B cell (primary cell): ENCODE measurements around the gene MARCHF10. TPM values are rescaled to one million over a fixed set of nuclear protein-coding genes. Genes with fewer than 3 reads are reported as not detected.

Source experiments
- ATAC-seq: fragments of 200-7000 bp; cut with Tn5 transposase; one replicate; pipeline ENCODE4 v1.10.0; 2021; ENCODE audit warnings: low read depth, mild to moderate bottlenecking, moderate number of reproducible peaks, moderate library complexity
- CTCF ChIA-PET: fragments of 350-600 bp; sonication (Branson Sonifier 250); formaldehyde crosslinking; loops from one replicate; lab custom pipeline; 2021; ENCODE audit warnings: antibody characterized with exemption, inconsistent platforms; lab: Charles Lee
- POLR2A ChIA-PET: fragments of 350-600 bp; sonication (Branson Sonifier 250); formaldehyde crosslinking; loops from one replicate; lab custom pipeline; 2021; ENCODE audit warnings: antibody characterized with exemption; lab: Charles Lee
- DNase-seq: peaks from one replicate; pipeline ENCODE4 v3.0.0; 2013
- H2AFZ ChIP-seq: 2 replicates; pipeline ENCODE4 v1.6.1; 2012; ENCODE audit warnings: mild to moderate bottlenecking, low read depth, low read length; ENCODE audit not compliant: insufficient read depth, poor library complexity, severe bottlenecking
- H3K27ac ChIP-seq, 2 donors: 1 replicate in 1 of 2; 2 replicates in 1 of 2; pipeline ENCODE4 v1.5.1; 2012 to 2013; ENCODE audit warnings: low read length in 2 of 2, mild to moderate bottlenecking in 2 of 2, moderate library complexity in 1 of 2
- H3K27me3 ChIP-seq, 4 experiments: fragments of 200-600 bp in 1 of 4; sonication (generic) in 1 of 4; replicated peaks in 1 of 4; 1 replicate in 2 of 4; 2 replicates in 2 of 4; pipeline versions ENCODE4 v1.6.1 to v1.7.0; 2013 to 2016; ENCODE audit warnings: low read length in 3 of 4, mild to moderate bottlenecking in 2 of 4, mixed read lengths in 1 of 4, moderate library complexity in 1 of 4; ENCODE audit not compliant: insufficient read depth in 4 of 4, control insufficient read depth in 3 of 4; ENCODE audit errors: control extremely low read depth in 1 of 4
- H3K36me3 ChIP-seq, 2 experiments: replicated peaks in 1 of 2; 1 replicate in 1 of 2; 2 replicates in 1 of 2; pipeline versions ENCODE4 v1.6.1 to v1.7.1; 2013; ENCODE audit warnings: low read length in 1 of 2; ENCODE audit not compliant: insufficient read depth in 2 of 2, control insufficient read depth in 1 of 2; ENCODE audit errors: control extremely low read depth in 1 of 2, extremely low read depth in 1 of 2
- H3K4me1 ChIP-seq, 2 donors: fragments of 200-600 bp in 1 of 2; sonication (generic) in 1 of 2; 1 replicate in 1 of 2; 2 replicates in 1 of 2; pipeline versions ENCODE4 v1.5.1 to v1.6.1; 2013 to 2017; ENCODE audit warnings: low read length in 2 of 2; ENCODE audit not compliant: control insufficient read depth in 2 of 2, insufficient read depth in 2 of 2
- H3K4me2 ChIP-seq: replicated peaks from 2 replicates; pipeline ENCODE3; 2012; ENCODE audit warnings: mild to moderate bottlenecking, low read depth, low read length; ENCODE audit not compliant: poor library complexity, severe bottlenecking
- H3K4me3 ChIP-seq, 5 experiments: fragments of 200-600 bp in 1 of 5; sonication (generic) in 1 of 5; 1 replicate in 3 of 5; 2 replicates in 2 of 5; pipeline versions ENCODE4 v1.5.1 to v1.7.0; 2011 to 2016; ENCODE audit warnings: low read length in 4 of 5, mild to moderate bottlenecking in 4 of 5, low read depth in 2 of 5, control low read depth in 1 of 5, moderate library complexity in 1 of 5; ENCODE audit not compliant: insufficient read depth in 1 of 5; ENCODE audit errors: control extremely low read depth in 1 of 5, extremely low read depth in 1 of 5
- H3K79me2 ChIP-seq: fragments of 200-600 bp; sonication (generic); one replicate; pipeline ENCODE4 v1.6.0; 2016; ENCODE audit warnings: low read length; ENCODE audit not compliant: control insufficient read depth, insufficient read depth
- H3K9ac ChIP-seq: fragments of 200-600 bp; sonication (generic); 2 replicates; pipeline ENCODE4 v1.6.1; 2017; ENCODE audit warnings: mild to moderate bottlenecking, low read length, moderate library complexity
- H3K9me3 ChIP-seq, 3 donors: one replicate each; pipeline versions ENCODE4 v1.6.1 to v1.7.1; 2013; ENCODE audit warnings: low read length in 2 of 3; ENCODE audit not compliant: control insufficient read depth in 2 of 3, insufficient read depth in 1 of 3; ENCODE audit errors: control extremely low read depth in 1 of 3
- H4K20me1 ChIP-seq: 2 replicates; pipeline ENCODE4 v1.6.0; 2012; ENCODE audit warnings: mild to moderate bottlenecking, low read length; ENCODE audit not compliant: insufficient read depth, control insufficient read depth, poor library complexity, severe bottlenecking
- H3K27ac Mint-ChIP-seq: one replicate; pipeline ENCODE4 v1.8.0; 2021; ENCODE audit warnings: mixed read lengths
- H3K27me3 Mint-ChIP-seq: one replicate; pipeline ENCODE4 v1.8.0; 2021; ENCODE audit warnings: mixed read lengths
- H3K4me1 Mint-ChIP-seq: one replicate; pipeline ENCODE4 v1.8.0; 2021; ENCODE audit warnings: mixed read lengths
- H3K4me3 Mint-ChIP-seq: one replicate; pipeline ENCODE4 v1.8.0; 2021; ENCODE audit warnings: mixed read lengths
- H3K9me3 Mint-ChIP-seq: one replicate; pipeline ENCODE4 v1.8.0; 2022; ENCODE audit warnings: mixed read lengths; ENCODE audit not compliant: insufficient read depth
- CTCF ChIP-seq: fragments of 200-600 bp; IDR thresholded peaks from one replicate; pipeline ENCODE4 v1.8.0; 2022; ENCODE audit warnings: antibody characterized with exemption, mild to moderate bottlenecking
- EZH2 ChIP-seq: IDR thresholded peaks from 2 replicates; pipeline ENCODE4 v1.6.1; 2012; ENCODE audit warnings: borderline replicate concordance, low read depth, mild to moderate bottlenecking, moderate library complexity, low read length; ENCODE audit not compliant: insufficient read depth, poor library complexity, severe bottlenecking
- WGBS: methylation state at CpG from one replicate; pipeline ENCODE4 v1.1.5; 2013; ENCODE audit warnings: missing lambda C conversion rate; ENCODE audit not compliant: insufficient coverage; 5-methylcytosine and 5-hydroxymethylcytosine counted together
- intact Hi-C: fragments of 100-400 bp; cut with micrococcal nuclease; formaldehyde crosslinking; loops from one replicate; pipeline ENCODE4 v1.10.0; 2022
- polyA plus RNA-seq: library from polyadenylated mRNA; depleted of rRNA; stranded (reverse); fragments of >200 nt; gene quantifications from 2 replicates; pipeline ENCODE4 v1.2.3, GENCODE V29; 2012
- total RNA-seq, 2 donors: library from RNA; stranded (reverse); fragments of 120-200 nt in 1 of 2; gene quantifications; 1 replicate in 1 of 2; 2 replicates in 1 of 2; pipeline versions ENCODE4 v1.2.3 to v1.2.4, GENCODE V29; 2013 to 2022

The MARCHF10 gene
- total and polyA plus RNA-seq, 2 donors (not counting 1 experiment from before 2014, with no cell fraction given): 0.24 TPM; not detected in 1

- peaks cover 6% of the 10 kb centered on the region for H3K27me3 Mint-ChIP-seq
- Histone ChIP-seq H3K4me3 (no peak overlapping the region), H3K4me2 (no peak overlapping the region), H3K79me2 (no peaks in the 10 kb centered on the region), H3K9me3 (no peaks in the 10 kb centered on the region), H3K27ac (no peak overlapping the region), H3K4me1 (no peaks in the 10 kb centered on the region), H3K36me3 (no peaks in the 10 kb centered on the region), H3K27me3 (no peaks in the 10 kb centered on the region), H4K20me1 (no peaks in the 10 kb centered on the region), H2AFZ (no peak overlapping the region), H3K9ac (no peak overlapping the region)
- no peak overlapping the region for H3K27ac Mint-ChIP-seq
- H3K4me1 Mint-ChIP-seq: no peaks in the 10 kb centered on the region
- ChIA-PET POLR2A (no interaction called here), CTCF (no interaction called here)
- no peak for DNase-seq
- no peaks in the 10 kb centered on the region for H3K9me3 Mint-ChIP-seq
- TF ChIP-seq CTCF: no peak
- TF ChIP-seq EZH2: no peak
- intact Hi-C loops: no loop called here
- no peak overlapping the region for H3K4me3 Mint-ChIP-seq
- WGBS: 95% methylated on average over 18 of the region's 19 CpGs
- no peak for ATAC-seq
Observed at GRCh38 chr17:62690168-62690897, 117.8 kb downstream of the MARCHF10 start.

- CTCF ChIA-PET: no interaction called here
Observed at GRCh38 chr17:62689441-62690167, 118.5 kb downstream of the MARCHF10 start.

More at GRCh38 chr17:62689441-62690167, 118.5 kb downstream of the MARCHF10 start:
- Histone ChIP-seq H3K4me1 (no peaks in the 10 kb centered on the region), H3K79me2 (no peaks in the 10 kb centered on the region), H2AFZ (no peak overlapping the region), H3K9me3 (no peaks in the 10 kb centered on the region), H3K27ac (no peak overlapping the region), H3K4me2 (no peak overlapping the region), H4K20me1 (no peaks in the 10 kb centered on the region), H3K36me3 (no peaks in the 10 kb centered on the region), H3K9ac (no peak overlapping the region), H3K27me3 (no peaks in the 10 kb centered on the region), H3K4me3 (no peak overlapping the region)
- TF ChIP-seq CTCF (no peak), EZH2 (no peak)
- no peak overlapping the region for H3K4me3 Mint-ChIP-seq
- no peaks in the 10 kb centered on the region for H3K4me1 Mint-ChIP-seq
- DNase-seq: no peak
- ATAC-seq: no peak
- no peak overlapping the region for H3K27ac Mint-ChIP-seq
- no peaks in the 10 kb centered on the region for H3K9me3 Mint-ChIP-seq
- H3K27me3 Mint-ChIP-seq: peaks cover 6% of the 10 kb centered on the region
- WGBS: 91% methylated on average over 35 of the region's 37 CpGs
- POLR2A ChIA-PET: no interaction called here
- intact Hi-C loops: no loop called here
